Adrenal gland (tissue), 12 donors: ENCODE results near the gene ZCWPW1. TPM values are rescaled to one million over a fixed set of nuclear protein-coding genes. Genes with fewer than 3 reads are reported as not detected.
A peak's percentile ranks its signal among the peaks of the same experiment; 100 is the strongest.

ENCODE experiments used
- DNase-seq, 7 donors: peaks; one replicate each; pipeline ENCODE4 v3.0.0-alpha.2; 2019 to 2020
- H3K27ac ChIP-seq, 5 donors: fragments of 200-600 bp; sonication (generic) in 4 of 5; 1 replicate in 3 of 5; 2 replicates in 2 of 5; pipeline versions ENCODE4 v1.5.1 to v1.8.0; 2016 to 2020; ENCODE audit warnings: mild to moderate bottlenecking in 1 of 5
- H3K27me3 ChIP-seq: fragments of 200-600 bp; 2 replicates; pipeline ENCODE4 v1.8.0; 2021
- H3K36me3 ChIP-seq, 2 donors: fragments of 200-600 bp; replicated peaks in 1 of 2; 1 replicate in 1 of 2; 2 replicates in 1 of 2; pipeline versions ENCODE4 v1.5.1 to v1.8.0; 2018 to 2022
- H3K4me1 ChIP-seq, 2 donors: fragments of 200-600 bp; replicated peaks in 1 of 2; 1 replicate in 1 of 2; 2 replicates in 1 of 2; pipeline versions ENCODE4 v1.5.1 to v1.8.0; 2018 to 2021
- H3K4me3 ChIP-seq, 4 donors: fragments of 200-600 bp; sonication (generic) in 3 of 4; one replicate each; pipeline ENCODE4 v1.5.1; 2016 to 2018
- H3K9me3 ChIP-seq, 3 donors: fragments of 200-600 bp; sonication (generic) in 1 of 3; replicated peaks in 1 of 3; 1 replicate in 2 of 3; 2 replicates in 1 of 3; pipeline versions ENCODE4 v1.5.1 to v1.8.0; 2016 to 2021
- POLR2A ChIP-seq, 2 donors: fragments of 450-650 bp; IDR thresholded peaks; one replicate each; pipeline ENCODE4 v1.6.1; 2017; ENCODE audit warnings: antibody characterized with exemption in 2 of 2, mild to moderate bottlenecking in 2 of 2, moderate library complexity in 1 of 2
- WGBS, 4 donors: extraction: QIAGEN DNeasy Blood & Tissue Kit in 2 of 4; methylation state at CpG; one replicate each; pipeline versions ENCODE4 v1.1.5 to v1.1.7; 2013 to 2017; 5-methylcytosine and 5-hydroxymethylcytosine counted together
- intact Hi-C, 2 donors: fragments of 100-400 bp; cut with DNase I; formaldehyde crosslinking; loops; one replicate each; pipeline versions ENCODE4 v1.14.1 to v1.15.0; 2022 to 2023
- polyA plus RNA-seq, 3 donors: library from polyadenylated mRNA; stranded (reverse); fragments of 200-250 nt in 2 of 3; fragments of 350-450 nt in 1 of 3; fragmentation: Illumina TruSeq in 1 of 3; extraction: RNeasy Lipid Tissue Mini Kit (QIAGEN cat#74804) in 1 of 3; gene quantifications; one replicate each; pipeline ENCODE4 v1.2.3, GENCODE V29; 2013 to 2014
- total RNA-seq, 9 donors: library from RNA; depleted of rRNA in 4 of 9; stranded (reverse); fragments of >200 nt in 4 of 9; fragments of 120-200 nt in 1 of 9; fragmentation: NEBNext Ultra II Directional in 1 of 9; extraction: Animal tissue kit (Norgen Biotek cat#: 25700) in 1 of 9; gene quantifications; one replicate each; pipeline versions ENCODE4 v1.1.0 to v1.2.4, GENCODE V29; 2013 to 2023
- TF ChIP-seq, protein P1 (sequence below), 6 experiments: fragments of 450-650 bp in 4 of 6; fragments of 200-600 bp in 2 of 6; sonication (generic) in 1 of 6; IDR thresholded peaks; 1 replicate in 5 of 6; 2 replicates in 1 of 6; pipeline versions ENCODE4 v1.5.1 to v1.8.0; 2016 to 2021; ENCODE audit warnings: antibody characterized with exemption in 6 of 6, mild to moderate bottlenecking in 2 of 6, moderate library complexity in 1 of 6
- donor health status: healthy with polysubstance abuse.
- donor health status: Bipolar disorder and iron deficiency.
- donor health status: DM: yes; HTN: yes; CAD: no.
- donor health status: DM: no; HTN: no; CAD: no.
- donor health status: DM: no; HTN: no; CAD: no.
- donor health status: DM: yes; HTN: yes; CAD: no.

The ZCWPW1 gene
- total and polyA plus RNA-seq, 12 donors: 1.0 to 20.2 (median 4.7) TPM

DNA sequence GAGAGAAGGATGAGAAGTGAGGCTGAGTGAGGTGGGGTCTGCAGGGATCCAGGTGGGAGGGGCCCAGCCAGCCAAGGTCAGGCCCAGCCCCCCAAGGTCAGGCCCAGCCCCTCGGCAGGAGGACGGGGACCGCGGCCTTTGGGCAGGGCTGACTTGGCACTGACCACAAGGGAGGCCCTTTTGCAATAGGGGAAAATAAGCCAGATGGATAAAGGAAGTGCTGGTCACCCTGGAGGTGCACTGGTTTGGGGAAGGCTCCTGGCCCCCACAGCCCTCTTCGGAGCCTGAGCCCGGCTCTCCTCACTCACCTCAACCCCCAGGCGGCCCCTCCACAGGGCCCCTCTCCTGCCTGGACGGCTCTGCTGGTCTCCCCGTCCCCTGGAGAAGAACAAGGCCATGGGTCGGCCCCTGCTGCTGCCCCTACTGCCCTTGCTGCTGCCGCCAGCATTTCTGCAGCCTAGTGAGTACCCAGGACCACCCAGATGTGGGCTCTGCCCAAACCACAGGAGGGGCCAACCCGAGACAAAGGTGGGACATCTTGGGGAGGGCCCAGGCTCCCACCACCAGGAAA, 55.2 kb downstream of the ZCWPW1 start, which contains the start of gene PILRA:
Gene PILRA (plus strand): TSS at position 227 of the 571 bp plus-strand sequence. CDS start 170 bp downstream, at position 397.
- intact Hi-C loops: loop anchor here in 1 of 2 donors (5.0 kb wide), 1 partner anchor 34 kb away; no protein-coding TSS in a partner anchor
- 33 to 51% (median 45%) methylated on average over 6 to 12 of the region's 12 CpGs for WGBS, 4 donors
- no peaks in the 10 kb centered on the region for H3K9me3 ChIP-seq
- peak in 2 of 7 donors; percentile 24 to 30 for DNase-seq
- H3K27ac ChIP-seq: peak within 1 kb of the TSS in 4 of 5 donors; percentile 19 to 74 (median 35)
- no peaks in the 10 kb centered on the region for H3K27me3 ChIP-seq
- H3K4me1 ChIP-seq: peaks cover 0 to 17% of the 10 kb centered on the region in 2 donors
- TF ChIP-seq POLR2A (IDR thresholded peaks at IDR 0.05): no peak
- TF ChIP-seq, protein P1, sequence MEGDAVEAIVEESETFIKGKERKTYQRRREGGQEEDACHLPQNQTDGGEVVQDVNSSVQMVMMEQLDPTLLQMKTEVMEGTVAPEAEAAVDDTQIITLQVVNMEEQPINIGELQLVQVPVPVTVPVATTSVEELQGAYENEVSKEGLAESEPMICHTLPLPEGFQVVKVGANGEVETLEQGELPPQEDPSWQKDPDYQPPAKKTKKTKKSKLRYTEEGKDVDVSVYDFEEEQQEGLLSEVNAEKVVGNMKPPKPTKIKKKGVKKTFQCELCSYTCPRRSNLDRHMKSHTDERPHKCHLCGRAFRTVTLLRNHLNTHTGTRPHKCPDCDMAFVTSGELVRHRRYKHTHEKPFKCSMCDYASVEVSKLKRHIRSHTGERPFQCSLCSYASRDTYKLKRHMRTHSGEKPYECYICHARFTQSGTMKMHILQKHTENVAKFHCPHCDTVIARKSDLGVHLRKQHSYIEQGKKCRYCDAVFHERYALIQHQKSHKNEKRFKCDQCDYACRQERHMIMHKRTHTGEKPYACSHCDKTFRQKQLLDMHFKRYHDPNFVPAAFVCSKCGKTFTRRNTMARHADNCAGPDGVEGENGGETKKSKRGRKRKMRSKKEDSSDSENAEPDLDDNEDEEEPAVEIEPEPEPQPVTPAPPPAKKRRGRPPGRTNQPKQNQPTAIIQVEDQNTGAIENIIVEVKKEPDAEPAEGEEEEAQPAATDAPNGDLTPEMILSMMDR (IDR thresholded peaks at IDR 0.05): no peak
- no peaks in the 10 kb centered on the region for H3K36me3 ChIP-seq
- H3K4me3 ChIP-seq: peak within 1 kb of the TSS in 1 of 4 donors; percentile 26

DNA sequence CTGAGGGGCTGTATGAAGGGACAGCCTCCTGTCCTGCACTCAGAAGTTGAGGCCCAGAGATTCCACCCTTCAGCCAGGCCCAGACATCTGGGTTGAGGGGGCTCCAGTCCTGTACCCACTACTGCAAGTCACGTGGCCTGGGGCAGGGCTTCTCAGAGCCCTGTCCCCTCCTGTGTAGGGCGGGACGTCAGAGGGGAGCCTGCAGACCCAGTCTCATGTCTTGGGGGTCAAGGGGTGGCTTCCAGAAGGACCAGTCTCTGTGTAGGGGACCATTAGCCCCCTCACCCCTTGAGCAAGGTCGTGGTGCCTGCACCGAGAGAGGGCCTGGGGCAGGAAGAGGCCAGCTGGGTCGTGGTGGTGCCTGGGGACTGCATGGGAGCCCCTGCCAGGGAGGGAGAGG, 55.8 kb downstream of the ZCWPW1 start:
- no peak for DNase-seq
- 55 to 69% (median 64%) methylated on average over 3 to 6 of the region's 6 CpGs for WGBS, 4 donors
- Histone ChIP-seq H3K4me1 (peaks cover 0 to 17% of the 10 kb centered on the region in 2 donors), H3K36me3 (no peaks in the 10 kb centered on the region), H3K27me3 (no peaks in the 10 kb centered on the region), H3K9me3 (no peaks in the 10 kb centered on the region), H3K4me3 (no peak overlapping the region), H3K27ac (peak overlapping the region in 4 of 5 donors; percentile 19 to 74 (median 35))
- TF ChIP-seq, protein P1 (IDR thresholded peaks at IDR 0.05): no peak
- no peak for TF ChIP-seq POLR2A (IDR thresholded peaks at IDR 0.05)
- intact Hi-C loops: loop anchor here in 1 of 2 donors (5.0 kb wide), 1 partner anchor 35 kb away; no protein-coding TSS in a partner anchor

DNA sequence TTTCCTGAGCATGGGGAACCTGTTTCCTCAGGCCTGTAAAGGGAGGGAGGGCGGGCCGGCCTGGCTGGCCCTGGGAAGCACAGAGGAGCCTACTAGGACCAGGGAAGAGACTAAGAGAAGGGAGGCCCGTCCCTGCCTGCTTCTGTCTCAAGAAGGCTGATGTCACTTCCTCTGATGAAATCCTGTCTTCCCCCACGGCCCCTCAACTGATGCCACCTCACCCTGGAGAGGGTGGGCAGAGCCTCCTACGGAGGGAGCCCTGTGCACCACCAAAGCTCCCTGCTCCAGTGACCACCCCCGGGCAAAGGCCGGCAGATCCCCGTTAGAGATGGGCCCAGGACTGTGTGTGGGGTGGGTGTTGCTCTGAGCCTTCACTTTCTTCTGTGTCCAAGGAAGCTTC, 56.2 kb downstream of the ZCWPW1 start:
- DNase-seq: peak in 2 of 7 donors; percentile 32 to 43
- Histone ChIP-seq H3K9me3 (no peaks in the 10 kb centered on the region), H3K27me3 (no peaks in the 10 kb centered on the region), H3K27ac (peak overlapping the region in 4 of 5 donors; percentile 19 to 74 (median 35)), H3K4me3 (no peak overlapping the region), H3K4me1 (peaks cover 0 to 17% of the 10 kb centered on the region in 2 donors), H3K36me3 (no peaks in the 10 kb centered on the region)
- WGBS, 4 donors: 52 to 63% (median 58%) methylated on average over 5 to 8 of the region's 8 CpGs
- intact Hi-C loops: loop anchor here in 1 of 2 donors (5.0 kb wide), 1 partner anchor 35 kb away; no protein-coding TSS in a partner anchor
- TF ChIP-seq, protein P1 (IDR thresholded peaks at IDR 0.05): no peak
- no peak for TF ChIP-seq POLR2A (IDR thresholded peaks at IDR 0.05)

DNA sequence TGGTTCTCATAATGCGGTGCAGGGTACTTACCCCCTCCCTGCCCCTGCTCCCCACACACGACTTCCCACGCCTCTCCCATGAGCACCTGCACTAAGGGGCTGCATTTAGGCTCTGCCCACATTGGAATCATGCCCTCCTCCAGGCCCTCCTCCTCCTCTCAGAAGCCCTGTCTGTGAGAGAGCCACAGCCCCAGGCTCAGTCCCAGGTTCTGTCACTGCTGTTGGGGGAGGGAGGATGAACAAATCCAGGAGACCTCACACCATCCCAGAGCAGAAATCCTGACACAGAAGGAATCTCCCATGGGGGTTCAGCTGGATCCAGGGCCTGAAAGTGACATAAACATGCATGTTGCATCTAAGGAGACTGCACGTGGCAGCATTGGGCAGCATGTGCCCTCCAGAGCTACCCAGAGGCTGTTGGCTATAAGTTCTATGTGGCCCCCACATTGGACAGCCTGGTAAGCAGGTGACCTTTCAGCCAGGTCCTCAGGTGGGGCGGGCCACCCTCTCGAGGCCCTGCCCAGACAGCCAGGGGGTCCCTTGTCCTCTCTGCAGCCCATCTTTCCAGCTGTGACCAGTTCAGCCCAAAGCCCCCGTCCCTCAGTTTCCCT, 56.8 kb downstream of the ZCWPW1 start:
- WGBS, 4 donors: 78 to 84% (median 80%) methylated on average over 5 to 7 of the region's 7 CpGs
- Histone ChIP-seq H3K27me3 (no peaks in the 10 kb centered on the region), H3K4me1 (peaks cover 0 to 17% of the 10 kb centered on the region in 2 donors), H3K9me3 (no peaks in the 10 kb centered on the region), H3K4me3 (no peak overlapping the region), H3K27ac (peak overlapping the region in 1 of 5 donors; percentile 15), H3K36me3 (no peaks in the 10 kb centered on the region)
- intact Hi-C loops: loop anchor here in 1 of 2 donors (5.0 kb wide), 1 partner anchor 36 kb away; no protein-coding TSS in a partner anchor
- DNase-seq: no peak
- no peak for TF ChIP-seq POLR2A (IDR thresholded peaks at IDR 0.05)
- TF ChIP-seq, protein P1 (IDR thresholded peaks at IDR 0.05): no peak
